ENCODE results near the gene SHC2. TPM values are rescaled to one million over a fixed set of nuclear protein-coding genes. Genes with fewer than 3 reads are reported as not detected.
A peak's percentile ranks its signal among the peaks of the same experiment; 100 is the strongest.

SHC2 gene
- total and polyA plus RNA-seq, 9 of the 15 experiments (the other 6 are each of a cell fraction or from before 2014, with no cell fraction given): 0.14 to 0.36 (median 0.17) TPM; not detected in 5

GRCh38 chr19:496986-497385 is 36.2 kb upstream of the SHC2 start (continued):
- no peak for TF ChIP-seq SAP30 (IDR thresholded peaks at IDR 0.05; ENCODE audit: borderline replicate concordance, insufficient read depth, low read depth, low read length, poor library complexity, severe bottlenecking)
- no peak for TF ChIP-seq TARDBP (IDR thresholded peaks at IDR 0.05)
- TF ChIP-seq COPS2 (conservative IDR thresholded peaks at IDR 0.05): no peak
- TF ChIP-seq NCOA2 (IDR thresholded peaks at IDR 0.05; ENCODE audit: partially characterized antibody in 2 of 2): no peak
- no peak for TF ChIP-seq ZNF41 (CRISPR knock-in tag; conservative IDR thresholded peaks at IDR 0.05)
- TF ChIP-seq HIVEP1 (CRISPR knock-in tag; IDR thresholded peaks at IDR 0.05): no peak
- TF ChIP-seq ZNF217 (CRISPR knock-in tag; IDR thresholded peaks at IDR 0.05): no peak
- no peak for TF ChIP-seq EZH2 (IDR thresholded peaks at IDR 0.05; ENCODE audit: borderline replicate concordance, low read depth, low read length)
- TF ChIP-seq E2F3 (CRISPR knock-in tag; IDR thresholded peaks at IDR 0.05): no peak
- no peak for TF ChIP-seq HNRNPLL (IDR thresholded peaks at IDR 0.05; ENCODE audit: low read depth, low read length, poor library complexity, severe bottlenecking)

GRCh38 chr19:496112-496665 is 35.4 kb upstream of the SHC2 start, which contains the start of gene MADCAM1:
Gene MADCAM1, plus strand, starts transcription at chr19:496486. Its CDS starts 14 bp downstream, at chr19:496500.
- intact Hi-C loops (cut with micrococcal nuclease): no loop called here
- Histone ChIP-seq H3K4me3 (no peak within 1 kb of the TSS), H3K9me1 (ENCODE audit: control insufficient read depth, insufficient read depth, low read length) (no peaks in the 10 kb centered on the region), H3K4me1 (replicated peaks in 1 of 2; ENCODE audit: control insufficient read depth in 2 of 2, insufficient read depth in 2 of 2, low read length in 2 of 2) (peaks cover 0 to 58% of the 10 kb centered on the region in 2 experiments; a peak in 3 of 5 replicates), H3K79me2 (ENCODE audit: control insufficient read depth, insufficient read depth, low read length) (no peaks in the 10 kb centered on the region), H3K9me3 (replicated peaks; ENCODE audit: control insufficient read depth, insufficient read depth, low read depth, low read length) (no peaks in the 10 kb centered on the region), H3K27me3 (ENCODE audit: control insufficient read depth in 2 of 2, insufficient read depth in 2 of 2, low read length in 2 of 2) (no peaks in the 10 kb centered on the region), H2AFZ (ENCODE audit: low read depth, low read length) (0 out of 2 replicates have a peak within 1 kb of the TSS, but pooled peaks have one; percentile 38), H3K36me3 (ENCODE audit: control insufficient read depth, insufficient read depth, low read length) (no peaks in the 10 kb centered on the region), H3K4me2 (ENCODE audit: insufficient read depth, low read length) (peak within 1 kb of the TSS; percentile 12; the same call in 1 of the 2 replicates), H3K27ac (ENCODE audit: extremely low read depth, low read depth, low read length) (no peak within 1 kb of the TSS), H3K9ac (ENCODE audit: insufficient read depth in 1 of 2, low read depth in 2 of 2, low read length in 2 of 2) (no peak within 1 kb of the TSS), H4K20me1 (replicated peaks; ENCODE audit: control insufficient read depth, insufficient read depth, low read length) (no peaks in the 10 kb centered on the region)
- no TSS peak for BruUV-seq (replicated peaks)
- FAIRE-seq: no peak
- DNase-seq (ENCODE audit: extremely low read depth in 1 of 4, low spot score in 3 of 4): no peak
- WGBS (ENCODE audit: insufficient coverage, low coverage, missing lambda C conversion rate): 52% methylated on average over 17 of the region's 33 CpGs
- in situ Hi-C loops (cut with MboI): no loop called here
- POLR2A ChIA-PET: interaction anchor here (1.8 kb wide), 1 partner anchor 10 kb away, joined by 6 read pairs; no protein-coding TSS in a partner anchor
- ATAC-seq: no peak
- CTCF ChIA-PET (ENCODE audit: low intra/inter-chr PET ratio): no interaction called here
- TF ChIP-seq CREB1 (IDR thresholded peaks at IDR 0.05) (no peak), CREB1 (CRISPR knock-in tag; IDR thresholded peaks at IDR 0.05) (0 out of 2 replicates have a peak, but pooled peaks have one; percentile 24), SMAD3 (CRISPR knock-in tag; conservative IDR thresholded peaks at IDR 0.05) (no peak), SRSF3 (IDR thresholded peaks at IDR 0.05; ENCODE audit: insufficient read depth, low read length) (no peak), ZNF280A (IDR thresholded peaks at IDR 0.05; ENCODE audit: low read depth, partially characterized antibody) (no peak), PBX2 (CRISPR knock-in tag; IDR thresholded peaks at IDR 0.05; ENCODE audit: low read depth) (no peak), PBX2 (tag; conservative IDR thresholded peaks at IDR 0.05; ENCODE audit: low read depth) (no peak), ADNP (tag; IDR thresholded peaks at IDR 0.05) (peak; percentile 69), ZNF717 (CRISPR knock-in tag; IDR thresholded peaks at IDR 0.05) (no peak)

Data from K562 (cell line).